Mesothelial cell of epicardium (in vitro differentiated cells): Measurements from ENCODE around the gene ISCA1. TPM values are rescaled to one million over a fixed set of nuclear protein-coding genes. Genes with fewer than 3 reads are reported as not detected.

Experiments
- DNase-seq, 2 experiments: peaks; one replicate each; pipeline ENCODE4 v3.0.0; 2021; ENCODE audit warnings: low spot score in 2 of 2; ENCODE audit not compliant: unreplicated experiment in 2 of 2
- H3K27ac Mint-ChIP-seq: 2 replicates; pipeline ENCODE4 v1.8.0; 2021; ENCODE audit warnings: mixed read lengths
- H3K27me3 Mint-ChIP-seq: 2 replicates; pipeline ENCODE4 v1.8.0; 2021; ENCODE audit warnings: low read depth, mixed read lengths
- H3K36me3 Mint-ChIP-seq: 2 replicates; pipeline ENCODE4 v1.8.0; 2021; ENCODE audit warnings: mixed read lengths
- H3K4me1 Mint-ChIP-seq: 2 replicates; pipeline ENCODE4 v1.8.0; 2021; ENCODE audit warnings: mixed read lengths
- H3K4me3 Mint-ChIP-seq: 2 replicates; pipeline ENCODE4 v1.8.0; 2021; ENCODE audit warnings: mild to moderate bottlenecking, moderate library complexity, mixed read lengths
- H3K9me3 Mint-ChIP-seq: 2 replicates; pipeline ENCODE4 v1.8.0; 2021; ENCODE audit warnings: mixed read lengths
- CTCF ChIP-seq: fragments of 200-600 bp; sonication (generic); IDR thresholded peaks from one replicate; pipeline ENCODE4 v1.5.0; 2021; ENCODE audit warnings: antibody characterized with exemption; ENCODE audit not compliant: unreplicated experiment
- total RNA-seq: library from RNA; stranded (reverse); gene quantifications from 3 replicates; pipeline ENCODE4 v1.2.1, GENCODE V29; 2021

The ISCA1 gene
- total RNA-seq, 1 donor from 2014 or later = 23.4 TPM

GRCh38 chr9:86324901-86325300 lies 42.6 kb upstream of the ISCA1 start:
- DNase-seq = no peak
- Mint-ChIP-seq H3K4me1 (no peaks in the 10 kb centered on the region), H3K27ac (no peak overlapping the region), H3K27me3 (no peaks in the 10 kb centered on the region), H3K4me3 (no peak overlapping the region), H3K9me3 (no peaks in the 10 kb centered on the region), H3K36me3 (peaks cover 54% of the 10 kb centered on the region)
- TF ChIP-seq CTCF = no peak

GRCh38 chr9:86324308-86324707 lies 42.0 kb upstream of the ISCA1 start:
- DNase-seq = no peak
- Mint-ChIP-seq H3K9me3 (no peaks in the 10 kb centered on the region), H3K36me3 (peaks cover 56% of the 10 kb centered on the region), H3K4me1 (no peaks in the 10 kb centered on the region), H3K27ac (no peak overlapping the region), H3K4me3 (no peak overlapping the region), H3K27me3 (no peaks in the 10 kb centered on the region)
- TF ChIP-seq CTCF = no peak

GRCh38 chr9:86322973-86323644 lies 40.8 kb upstream of the ISCA1 start:
- no peak for TF ChIP-seq CTCF

GRCh38 chr9:86321373-86321772 lies 39.0 kb upstream of the ISCA1 start:
- Mint-ChIP-seq H3K36me3 (peaks cover 58% of the 10 kb centered on the region), H3K27ac (no peak overlapping the region), H3K9me3 (no peaks in the 10 kb centered on the region), H3K4me1 (no peaks in the 10 kb centered on the region), H3K27me3 (no peaks in the 10 kb centered on the region), H3K4me3 (no peak overlapping the region)
- no peak for DNase-seq
- TF ChIP-seq CTCF = no peak

More at GRCh38 chr9:86322973-86323644, 40.8 kb upstream of the ISCA1 start:
- Mint-ChIP-seq H3K4me3 (no peak overlapping the region), H3K27me3 (no peaks in the 10 kb centered on the region), H3K27ac (no peak overlapping the region), H3K4me1 (no peaks in the 10 kb centered on the region), H3K9me3 (no peaks in the 10 kb centered on the region), H3K36me3 (peaks cover 64% of the 10 kb centered on the region)
- no peak for DNase-seq

GRCh38 chr9:86318187-86318586 lies 35.8 kb upstream of the ISCA1 start:
- Mint-ChIP-seq H3K4me1 (peaks cover 2% of the 10 kb centered on the region), H3K4me3 (no peak overlapping the region), H3K27ac (no peak overlapping the region), H3K36me3 (peaks cover 62% of the 10 kb centered on the region), H3K27me3 (no peaks in the 10 kb centered on the region), H3K9me3 (no peaks in the 10 kb centered on the region)
- no peak for DNase-seq
- TF ChIP-seq CTCF = no peak
